Endodermal cell (in vitro differentiated cells): ENCODE data around the gene TMEM119. TPM values are rescaled to one million over a fixed set of nuclear protein-coding genes. Genes with fewer than 3 reads are reported as not detected.
"Not testable (repeated sequence)": the region's sequence is repeated elsewhere in the genome, so short reads cannot be mapped to it uniquely, and the experiment has no call there.

Experiments
- DNase-seq: peaks from one replicate; pipeline ENCODE4 v3.0.0-alpha.2; 2017
- H3K27ac ChIP-seq: 2 replicates; pipeline ENCODE4 v1.5.1; 2013; ENCODE audit warnings: mild to moderate bottlenecking, low read depth, low read length, moderate library complexity
- H3K27me3 ChIP-seq: 2 replicates; pipeline ENCODE4 v1.6.1; 2013; ENCODE audit warnings: mild to moderate bottlenecking, low read length, moderate library complexity; ENCODE audit not compliant: insufficient read depth, control insufficient read depth, poor library complexity, severe bottlenecking
- H3K36me3 ChIP-seq: 2 replicates; pipeline ENCODE4 v1.7.0; 2013; ENCODE audit warnings: mild to moderate bottlenecking, low read length, moderate library complexity; ENCODE audit not compliant: control insufficient read depth, insufficient read depth
- H3K4me1 ChIP-seq: one replicate; pipeline ENCODE4 v1.7.0; 2013; ENCODE audit warnings: low read length; ENCODE audit not compliant: control insufficient read depth, insufficient read depth
- H3K4me3 ChIP-seq: 2 replicates; pipeline ENCODE4 v1.5.1; 2013; ENCODE audit warnings: mild to moderate bottlenecking, low read length, moderate library complexity
- H3K9ac ChIP-seq: 2 replicates; pipeline ENCODE4 v1.6.1; 2013; ENCODE audit warnings: mild to moderate bottlenecking, low read length, moderate library complexity; ENCODE audit not compliant: poor library complexity, severe bottlenecking; ENCODE audit errors: extremely low read depth
- H3K9me3 ChIP-seq: 2 replicates; pipeline ENCODE4 v1.6.1; 2013; ENCODE audit warnings: mild to moderate bottlenecking, low read length, moderate library complexity; ENCODE audit not compliant: control insufficient read depth
- H3K27ac Mint-ChIP-seq: 2 replicates; pipeline ENCODE4 v1.8.0; 2020; ENCODE audit warnings: mixed read lengths
- H3K27me3 Mint-ChIP-seq: 2 replicates; pipeline ENCODE4 v1.8.0; 2021; ENCODE audit warnings: mild to moderate bottlenecking, mixed read lengths; ENCODE audit not compliant: insufficient read depth
- H3K36me3 Mint-ChIP-seq: 2 replicates; pipeline ENCODE4 v1.8.0; 2020; ENCODE audit warnings: low read depth, mixed read lengths
- H3K4me1 Mint-ChIP-seq: 2 replicates; pipeline ENCODE4 v1.8.0; 2020; ENCODE audit warnings: mixed read lengths
- H3K4me3 Mint-ChIP-seq: 2 replicates; pipeline ENCODE4 v1.8.0; 2020; ENCODE audit warnings: mild to moderate bottlenecking, moderate library complexity, mixed read lengths
- H3K9me3 Mint-ChIP-seq: 2 replicates; pipeline ENCODE4 v1.8.0; 2020; ENCODE audit warnings: mild to moderate bottlenecking, mixed read lengths
- CTCF ChIP-seq: fragments of 200-600 bp; sonication (generic); conservative IDR thresholded peaks from 2 replicates; pipeline ENCODE4 v1.5.0; 2021; ENCODE audit warnings: antibody characterized with exemption, mild to moderate bottlenecking
- WGBS, 2 experiments: methylation state at CpG; one replicate each; pipeline versions ENCODE4 v1.1.5 to v1.1.7; 2013; ENCODE audit warnings: missing lambda C conversion rate in 2 of 2, mixed read lengths in 1 of 2; ENCODE audit not compliant: insufficient coverage in 1 of 2, insufficient read length in 1 of 2; 5-methylcytosine and 5-hydroxymethylcytosine counted together
- total RNA-seq, 2 donors: library from RNA; stranded (reverse); fragmentation: NEBNext Ultra II Directional in 1 of 2; extraction: Animal tissue kit (Norgen Biotek cat#: 25700) in 1 of 2; gene quantifications; 2 replicates in 1 of 2; 3 replicates in 1 of 2; pipeline ENCODE4 v1.2.1, GENCODE V29; 2021

TMEM119 gene
- total RNA-seq, 2 donors from 2014 or later: 0.11 to 0.15 TPM

DNA sequence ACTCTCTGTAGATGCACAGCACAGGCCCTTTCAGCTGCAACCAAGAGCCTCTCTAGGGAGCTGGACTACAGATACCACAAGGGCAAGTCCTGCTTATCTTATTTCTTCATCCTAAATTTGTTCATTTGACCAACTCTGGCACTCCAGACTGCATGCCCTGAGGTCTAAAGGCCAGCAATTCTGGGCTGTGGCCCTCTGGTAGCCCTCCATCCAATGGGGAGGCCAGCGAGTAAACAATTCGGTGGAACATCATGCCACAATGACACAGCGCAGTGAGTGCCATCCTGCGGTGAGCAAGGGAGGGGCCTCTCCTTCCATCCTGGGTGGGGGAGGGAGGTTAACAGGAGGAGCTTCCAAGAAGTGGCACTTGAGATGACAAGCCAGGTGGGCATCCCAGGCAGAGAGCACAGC lies 36.5 kb upstream of the TMEM119 start:
- H3K4me1 Mint-ChIP-seq: peaks cover 16% of the 10 kb centered on the region
- TF ChIP-seq CTCF: no peak

GRCh38 chr12:108633534-108634248 lies 35.8 kb upstream of the TMEM119 start, which contains the start of gene SELPLG:
Gene SELPLG (minus strand): TSS chr12:108633894. CDS start chr12:108624307, 9,587 bp downstream.
- no peaks in the 10 kb centered on the region for H3K27me3 Mint-ChIP-seq
- H3K4me3 Mint-ChIP-seq: no peak within 1 kb of the TSS
- peaks cover 16% of the 10 kb centered on the region for H3K4me1 Mint-ChIP-seq
- no peak within 1 kb of the TSS for H3K27ac Mint-ChIP-seq
- Histone ChIP-seq H3K36me3 (no peaks in the 10 kb centered on the region), H3K27ac (no peak within 1 kb of the TSS), H3K4me3 (no peak within 1 kb of the TSS), H3K4me1 (peaks cover 10% of the 10 kb centered on the region), H3K27me3 (no peaks in the 10 kb centered on the region), H3K9ac (no peak within 1 kb of the TSS), H3K9me3 (no peaks in the 10 kb centered on the region)
- 90 to 91% methylated on average over 6 to 14 of the region's 14 CpGs for WGBS, 2 experiments
- no peak for DNase-seq
- H3K36me3 Mint-ChIP-seq: no peaks in the 10 kb centered on the region
- TF ChIP-seq CTCF: no peak
- H3K9me3 Mint-ChIP-seq: no peaks in the 10 kb centered on the region

More for the DNA sequence above, 36.5 kb upstream of the TMEM119 start:
- Mint-ChIP-seq H3K4me3 (no peak overlapping the region), H3K36me3 (no peaks in the 10 kb centered on the region), H3K27me3 (no peaks in the 10 kb centered on the region), H3K27ac (no peak overlapping the region), H3K9me3 (no peaks in the 10 kb centered on the region)
- no peak overlapping the region for H3K9ac ChIP-seq
- H3K4me3 ChIP-seq: no peak overlapping the region
- no peaks in the 10 kb centered on the region for H3K9me3 ChIP-seq
- no peak overlapping the region for H3K27ac ChIP-seq
- no peaks in the 10 kb centered on the region for H3K27me3 ChIP-seq
- 82 to 100% methylated on average over 1 to 4 of the region's 4 CpGs for WGBS, 2 experiments
- no peaks in the 10 kb centered on the region for H3K36me3 ChIP-seq
- peaks cover 12% of the 10 kb centered on the region for H3K4me1 ChIP-seq
- DNase-seq: peak; percentile 70

- H3K9ac ChIP-seq: no peak overlapping the region
- WGBS, 2 experiments: 89 to 94% methylated on average over 7 of the region's 7 CpGs
- no peaks in the 10 kb centered on the region for H3K36me3 Mint-ChIP-seq
- H3K4me3 Mint-ChIP-seq: no peak overlapping the region
- H3K9me3 ChIP-seq: no peaks in the 10 kb centered on the region
- H3K4me1 Mint-ChIP-seq: peaks cover 10% of the 10 kb centered on the region
- H3K27me3 ChIP-seq: no peaks in the 10 kb centered on the region
- no peak overlapping the region for H3K27ac Mint-ChIP-seq
- H3K4me1 ChIP-seq: peaks cover 5% of the 10 kb centered on the region
- no peaks in the 10 kb centered on the region for H3K27me3 Mint-ChIP-seq
- no peaks in the 10 kb centered on the region for H3K36me3 ChIP-seq
- H3K4me3 ChIP-seq: no peak overlapping the region
- no peak overlapping the region for H3K27ac ChIP-seq
- TF ChIP-seq CTCF: no peak
- H3K9me3 Mint-ChIP-seq: no peaks in the 10 kb centered on the region
- DNase-seq: no peak
These were observed 35.2 kb upstream of the TMEM119 start for GRCh38 chr12:108633081-108633533.

DNA sequence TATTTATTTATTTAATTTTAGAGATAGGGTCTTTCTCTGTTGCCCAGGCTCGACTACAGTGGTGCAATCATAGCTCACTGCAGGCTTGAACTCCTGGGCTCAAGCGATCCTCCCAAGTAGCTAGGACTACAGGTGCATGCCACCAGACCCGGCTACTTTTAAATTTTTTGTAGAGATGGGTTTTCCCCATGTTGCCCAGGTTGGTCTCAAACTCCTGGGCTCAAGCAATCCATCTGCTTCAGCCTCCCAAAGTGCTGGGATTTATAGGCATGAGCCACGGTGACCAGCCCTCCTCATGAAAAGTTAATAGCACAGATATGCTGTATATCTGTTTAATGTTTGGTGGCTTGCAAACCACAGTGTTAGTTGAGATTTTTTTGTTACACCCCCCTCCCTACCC lies 33.4 kb upstream of the TMEM119 start:
- H3K27me3 ChIP-seq, H3K36me3 Mint-ChIP-seq, H3K9me3 Mint-ChIP-seq, H3K27ac Mint-ChIP-seq, H3K9me3 ChIP-seq, H3K36me3 ChIP-seq, DNase-seq, H3K4me3 Mint-ChIP-seq, H3K27me3 Mint-ChIP-seq, H3K4me1 Mint-ChIP-seq, H3K27ac ChIP-seq, H3K4me3 ChIP-seq, H3K9ac ChIP-seq, H3K4me1 ChIP-seq: not testable (repeated sequence)
- WGBS, 2 experiments: 98 to 100% methylated on average over 3 to 4 of the region's 4 CpGs
